GM12878 (cell line): ENCODE results near the gene GUCY1A2. TPM values are rescaled to one million over a fixed set of nuclear protein-coding genes. Genes with fewer than 3 reads are reported as not detected.

Experiments
- ATAC-seq: fragments of 200-7000 bp; cut with Tn5 transposase; 3 replicates; pipeline ENCODE4 v1.9.1; 2020; ENCODE audit warnings: mild to moderate bottlenecking, moderate library complexity
- BruUV-seq: library from RNA; stranded (reverse); fragments of 400-500 nt; replicated peaks from 2 replicates; lab custom pipeline; 2021; lab: Mats Ljungman, UMichigan
- CTCF ChIA-PET: fragments of 300-600 bp; sonication (Branson Sonifier 250); formaldehyde crosslinking; extraction: SDS; loops from one replicate; lab custom pipeline; 2021; ENCODE audit warnings: inconsistent platforms; lab: Yijun Ruan, JAX
- POLR2A ChIA-PET: fragments of 350-600 bp; formaldehyde crosslinking; extraction: SDS; loops from one replicate; lab custom pipeline; 2021; ENCODE audit warnings: inconsistent platforms; lab: Charles Lee
- RAD21 ChIA-PET: fragments of 300-600 bp; sonication (Branson Sonifier 250); formaldehyde crosslinking; loops from one replicate; lab custom pipeline; 2023; ENCODE audit warnings: antibody characterized with exemption; ENCODE audit not compliant: unreplicated experiment; lab: Charles Lee
- SMC1A ChIA-PET: fragments of 300-600 bp; sonication (Branson Sonifier 250); formaldehyde crosslinking; loops from one replicate; lab custom pipeline; 2023; ENCODE audit not compliant: unreplicated experiment, uncharacterized antibody; lab: Charles Lee
- DNase-seq: peaks from one replicate; pipeline ENCODE4 v3.0.0-alpha.2; 2011; ENCODE audit warnings: low read depth, low spot score
- FAIRE-seq: peaks from 3 replicates; lab custom pipeline; 2011; peaks lifted over from hg19 to GRCh38; lab: Jason Lieb, UNC
- H2AFZ ChIP-seq: 2 replicates; pipeline ENCODE4 v1.6.0; 2011; ENCODE audit warnings: low read depth, low read length, control low read depth; ENCODE audit not compliant: control insufficient read depth
- H3K27ac ChIP-seq: 2 replicates; pipeline ENCODE4 v1.5.1; 2011; ENCODE audit warnings: control low read depth; ENCODE audit not compliant: control insufficient read depth, insufficient read depth
- H3K27me3 ChIP-seq, 2 experiments: replicated peaks in 1 of 2; 2 replicates each; pipeline versions ENCODE4 v1.6.0 to v1.6.1; 2011; ENCODE audit warnings: low read length in 1 of 2; ENCODE audit not compliant: control insufficient read depth in 2 of 2, insufficient read depth in 2 of 2
- H3K36me3 ChIP-seq, 2 experiments: 2 replicates each; pipeline ENCODE4 v1.5.1; 2011; ENCODE audit warnings: low read length in 1 of 2; ENCODE audit not compliant: control insufficient read depth in 2 of 2, insufficient read depth in 2 of 2
- H3K4me1 ChIP-seq: 2 replicates; pipeline ENCODE4 v1.6.1; 2011; ENCODE audit warnings: mild to moderate bottlenecking, low read length, moderate library complexity, mixed read lengths; ENCODE audit not compliant: control insufficient read depth, insufficient read depth
- H3K4me2 ChIP-seq: 2 replicates; pipeline ENCODE4 v1.6.0; 2011; ENCODE audit warnings: control low read depth; ENCODE audit not compliant: control insufficient read depth, insufficient read depth
- H3K4me3 ChIP-seq: fragments of 200-600 bp; sonication (generic); 2 replicates; pipeline ENCODE4 v1.5.1; 2016
- H3K79me2 ChIP-seq: 2 replicates; pipeline ENCODE4 v1.6.0; 2011; ENCODE audit warnings: low read length; ENCODE audit not compliant: control insufficient read depth, insufficient read depth
- H3K9ac ChIP-seq: 2 replicates; pipeline ENCODE4 v1.8.0; 2011; ENCODE audit warnings: low read length, control low read depth, mixed read lengths; ENCODE audit not compliant: control insufficient read depth, insufficient read depth
- H3K9me3 ChIP-seq: replicated peaks from 3 replicates; pipeline ENCODE4 v1.5.1; 2011; ENCODE audit warnings: mild to moderate bottlenecking, low read length; ENCODE audit not compliant: control insufficient read depth, insufficient read depth
- H4K20me1 ChIP-seq: 2 replicates; pipeline ENCODE4 v1.6.0; 2011; ENCODE audit not compliant: control insufficient read depth, insufficient read depth
- ATF2 ChIP-seq: IDR thresholded peaks from 2 replicates; pipeline ENCODE4 v1.6.1; 2012; ENCODE audit warnings: low read length, inconsistent platforms
- DPF2 ChIP-seq: fragments of 450-650 bp; IDR thresholded peaks from 2 replicates; pipeline ENCODE4 v1.6.1; 2017; ENCODE audit warnings: mild to moderate bottlenecking
- FOXM1 ChIP-seq: IDR thresholded peaks from 2 replicates; pipeline ENCODE4 v1.6.1; 2012; ENCODE audit warnings: low read depth, mild to moderate bottlenecking, inconsistent platforms, low read length, moderate library complexity
- HDGF ChIP-seq: fragments of 450-650 bp; IDR thresholded peaks from 2 replicates; pipeline ENCODE4 v1.6.1; 2016; ENCODE audit warnings: antibody characterized with exemption
- KAT2A ChIP-seq: conservative IDR thresholded peaks from 2 replicates; pipeline ENCODE4 v1.6.1; 2011; ENCODE audit warnings: low read depth, low read length; ENCODE audit not compliant: control insufficient read depth
- LARP7 ChIP-seq: fragments of 450-650 bp; IDR thresholded peaks from 2 replicates; pipeline ENCODE4 v1.6.1; 2017; ENCODE audit warnings: mild to moderate bottlenecking
- MXI1 ChIP-seq: fragments of 150-350 bp; IDR thresholded peaks from 2 replicates; pipeline ENCODE4 v1.6.1; 2011; ENCODE audit warnings: low read depth, mild to moderate bottlenecking, inconsistent platforms, low read length, improper control_type of control experiment
- NFIC ChIP-seq: IDR thresholded peaks from 2 replicates; pipeline ENCODE4 v1.6.1; 2012; ENCODE audit warnings: low read depth, mild to moderate bottlenecking, inconsistent platforms, low read length, moderate library complexity
- NFYB ChIP-seq: IDR thresholded peaks from 2 replicates; pipeline ENCODE4 v1.6.1; 2011; ENCODE audit warnings: low read depth, mild to moderate bottlenecking, low read length, improper control_type of control experiment, moderate library complexity; ENCODE audit not compliant: insufficient read depth
- RCOR1 ChIP-seq: conservative IDR thresholded peaks from 2 replicates; pipeline ENCODE4 v1.6.1; 2012; ENCODE audit warnings: low read depth, low read length, improper control_type of control experiment
- RELA ChIP-seq: fragments of 450-650 bp; IDR thresholded peaks from 2 replicates; pipeline ENCODE4 v1.8.0; 2014; ENCODE audit warnings: borderline replicate concordance; ENCODE audit not compliant: partially characterized antibody
- SMAD1 ChIP-seq: fragments of 450-650 bp; IDR thresholded peaks from 2 replicates; pipeline ENCODE4 v1.6.1; 2018; ENCODE audit warnings: mild to moderate bottlenecking, low read depth; ENCODE audit not compliant: partially characterized antibody
- TARDBP ChIP-seq: IDR thresholded peaks from 2 replicates; pipeline ENCODE4 v1.6.1; 2016; ENCODE audit warnings: borderline replicate concordance
- WRNIP1 ChIP-seq: IDR thresholded peaks from 2 replicates; pipeline ENCODE4 v1.6.1; 2011; ENCODE audit warnings: low read depth, low read length, improper control_type of control experiment, borderline replicate concordance
- YBX1 ChIP-seq: fragments of 450-650 bp; IDR thresholded peaks from 2 replicates; pipeline ENCODE4 v1.6.1; 2016; ENCODE audit warnings: antibody characterized with exemption
- ZBTB40 ChIP-seq: fragments of 450-650 bp; IDR thresholded peaks from 2 replicates; pipeline ENCODE4 v1.6.1; 2016; ENCODE audit warnings: mild to moderate bottlenecking, moderate library complexity, borderline replicate concordance
- whole genome bisulfite sequencing: methylation state at CpG from one replicate; pipeline ENCODE4 v1.1.6; 2016; ENCODE audit warnings: low lambda C conversion rate; ENCODE audit not compliant: insufficient replicate concordance, insufficient coverage; ENCODE audit errors: missing lambda C conversion rate; 5-methylcytosine and 5-hydroxymethylcytosine counted together
- in situ Hi-C: fragments of 300-500 bp; cut with MboI; formaldehyde crosslinking; loops from 9 replicates; pipeline ENCODE4 v1.14.3; 2018; ENCODE audit warnings: mixed read lengths
- intact Hi-C: fragments of 100-400 bp; cut with micrococcal nuclease; formaldehyde crosslinking; loops from one replicate; pipeline ENCODE4 v1.14.2; 2022; ENCODE audit not compliant: unreplicated experiment
- polyA plus RNA-seq, 11 experiments: library from polyadenylated mRNA; depleted of rRNA in 4 of 11; unstranded in 6 of 11; stranded (reverse) in 5 of 11; fragments of >200 nt; fragmentation: Nextera tagmentation in 4 of 11; fragmentation: Illumina TruSeq in 1 of 11; extraction: Ambion mirVana in 4 of 11; extraction: Trizol in 1 of 11; gene quantifications; 1 replicate in 1 of 11; 2 replicates in 10 of 11; pipeline versions ENCODE4 v1.2.1 to v1.2.3, GENCODE V29; 2011 to 2016; ENCODE audit warnings: inconsistent platforms in 2 of 11, missing spikeins in 2 of 11, low read depth in 1 of 11
- total RNA-seq, 4 experiments: library from RNA; depleted of rRNA in 3 of 4; stranded (reverse); fragments of >200 nt in 3 of 4; fragmentation: Illumina TruSeq in 1 of 4; extraction: Trizol in 1 of 4; gene quantifications; 2 replicates each; pipeline versions ENCODE4 v1.2.1 to v1.2.3, GENCODE V29; 2013 to 2021
- TF ChIP-seq, protein P1 (sequence below): fragments of 450-650 bp; IDR thresholded peaks from 2 replicates; pipeline ENCODE4 v1.6.1; 2014; ENCODE audit warnings: mild to moderate bottlenecking
- TF ChIP-seq, protein P2 (sequence below): IDR thresholded peaks from 2 replicates; pipeline ENCODE4 v1.6.1; 2011; ENCODE audit warnings: mild to moderate bottlenecking, low read depth, low read length, moderate library complexity; ENCODE audit not compliant: insufficient replicate concordance

The GUCY1A2 gene
- total and polyA plus RNA-seq, 10 of the 15 experiments (the other 5 are each of a cell fraction or from before 2014, with no cell fraction given): under 0.01 to 0.03 (median under 0.01) TPM; not detected in 4

DNA sequence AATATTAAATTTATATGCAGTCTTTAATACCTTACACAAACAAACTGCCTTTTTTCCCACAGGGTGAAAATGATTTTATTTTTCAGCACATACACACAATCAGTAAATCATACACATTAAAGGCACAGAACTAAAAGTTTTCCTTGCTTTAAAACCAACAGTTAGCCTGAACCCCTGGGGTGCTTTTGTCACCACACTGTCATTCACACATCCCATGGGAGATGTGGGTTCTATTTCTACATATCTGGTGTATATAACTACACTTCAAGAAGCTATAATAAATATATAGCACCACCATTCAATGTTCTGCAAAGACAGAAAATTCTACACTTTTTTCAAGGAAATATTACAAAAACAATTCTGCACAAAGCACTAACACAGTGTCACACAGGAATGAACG, 197.0 kb downstream of the GUCY1A2 start:
- ATAC-seq: no peak
- Histone ChIP-seq H2AFZ (no peak overlapping the region), H4K20me1 (no peaks in the 10 kb centered on the region), H3K4me3 (no peak overlapping the region), H3K4me1 (no peaks in the 10 kb centered on the region), H3K27ac (no peak overlapping the region), H3K36me3 (no peaks in the 10 kb centered on the region), H3K79me2 (no peaks in the 10 kb centered on the region), H3K27me3 (no peaks in the 10 kb centered on the region), H3K4me2 (no peak overlapping the region), H3K9me3 (no peaks in the 10 kb centered on the region), H3K9ac (no peak overlapping the region)
- CTCF ChIA-PET: no interaction called here
- SMC1A ChIA-PET: no interaction called here
- no peak for FAIRE-seq
- BruUV-seq: no TSS peak
- TF ChIP-seq, protein P1, sequence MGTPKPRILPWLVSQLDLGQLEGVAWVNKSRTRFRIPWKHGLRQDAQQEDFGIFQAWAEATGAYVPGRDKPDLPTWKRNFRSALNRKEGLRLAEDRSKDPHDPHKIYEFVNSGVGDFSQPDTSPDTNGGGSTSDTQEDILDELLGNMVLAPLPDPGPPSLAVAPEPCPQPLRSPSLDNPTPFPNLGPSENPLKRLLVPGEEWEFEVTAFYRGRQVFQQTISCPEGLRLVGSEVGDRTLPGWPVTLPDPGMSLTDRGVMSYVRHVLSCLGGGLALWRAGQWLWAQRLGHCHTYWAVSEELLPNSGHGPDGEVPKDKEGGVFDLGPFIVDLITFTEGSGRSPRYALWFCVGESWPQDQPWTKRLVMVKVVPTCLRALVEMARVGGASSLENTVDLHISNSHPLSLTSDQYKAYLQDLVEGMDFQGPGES: no peak
- TF ChIP-seq WRNIP1: no peak
- TF ChIP-seq, protein P2, sequence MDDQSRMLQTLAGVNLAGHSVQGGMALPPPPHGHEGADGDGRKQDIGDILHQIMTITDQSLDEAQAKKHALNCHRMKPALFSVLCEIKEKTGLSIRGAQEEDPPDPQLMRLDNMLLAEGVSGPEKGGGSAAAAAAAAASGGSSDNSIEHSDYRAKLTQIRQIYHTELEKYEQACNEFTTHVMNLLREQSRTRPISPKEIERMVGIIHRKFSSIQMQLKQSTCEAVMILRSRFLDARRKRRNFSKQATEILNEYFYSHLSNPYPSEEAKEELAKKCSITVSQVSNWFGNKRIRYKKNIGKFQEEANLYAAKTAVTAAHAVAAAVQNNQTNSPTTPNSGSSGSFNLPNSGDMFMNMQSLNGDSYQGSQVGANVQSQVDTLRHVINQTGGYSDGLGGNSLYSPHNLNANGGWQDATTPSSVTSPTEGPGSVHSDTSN: no peak
- TF ChIP-seq LARP7: no peak
- TF ChIP-seq RELA: no peak
- no peak for TF ChIP-seq ZBTB40
- no peak for TF ChIP-seq ATF2
- TF ChIP-seq MXI1: no peak
- TF ChIP-seq SMAD1: no peak
- no peak for TF ChIP-seq DPF2
- TF ChIP-seq NFYB: no peak
- TF ChIP-seq FOXM1: no peak
- TF ChIP-seq NFIC: no peak
- no peak for TF ChIP-seq RCOR1
- TF ChIP-seq YBX1: no peak
- no peak for TF ChIP-seq KAT2A
- no peak for TF ChIP-seq HDGF
- TF ChIP-seq TARDBP: no peak
- 0% methylated on average over 1 of the region's 1 CpG for WGBS
- DNase-seq: no peak
- in situ Hi-C loops (no loop called here), intact Hi-C loops (no loop called here)
- RAD21 ChIA-PET: no interaction called here
- POLR2A ChIA-PET: no interaction called here
